Effector CD8-positive, alpha-beta T cell (primary cell): ENCODE results near the gene JPH2.
"Not testable (repeated sequence)": the region's sequence is repeated elsewhere in the genome, so short reads cannot be mapped to it uniquely, and the experiment has no call there.

Source experiments
- DNase-seq: peaks from one replicate; lab custom pipeline; 2025; lab: John Stamatoyannopoulos, UW
- total RNA-seq, 4 experiments: gene quantifications; one replicate each; lab custom pipeline; 2026; lab: John Stamatoyannopoulos, UW

The JPH2 gene
- total RNA-seq: 0 to 0.09 (median 0) reads per million in 4 experiments

DNA sequence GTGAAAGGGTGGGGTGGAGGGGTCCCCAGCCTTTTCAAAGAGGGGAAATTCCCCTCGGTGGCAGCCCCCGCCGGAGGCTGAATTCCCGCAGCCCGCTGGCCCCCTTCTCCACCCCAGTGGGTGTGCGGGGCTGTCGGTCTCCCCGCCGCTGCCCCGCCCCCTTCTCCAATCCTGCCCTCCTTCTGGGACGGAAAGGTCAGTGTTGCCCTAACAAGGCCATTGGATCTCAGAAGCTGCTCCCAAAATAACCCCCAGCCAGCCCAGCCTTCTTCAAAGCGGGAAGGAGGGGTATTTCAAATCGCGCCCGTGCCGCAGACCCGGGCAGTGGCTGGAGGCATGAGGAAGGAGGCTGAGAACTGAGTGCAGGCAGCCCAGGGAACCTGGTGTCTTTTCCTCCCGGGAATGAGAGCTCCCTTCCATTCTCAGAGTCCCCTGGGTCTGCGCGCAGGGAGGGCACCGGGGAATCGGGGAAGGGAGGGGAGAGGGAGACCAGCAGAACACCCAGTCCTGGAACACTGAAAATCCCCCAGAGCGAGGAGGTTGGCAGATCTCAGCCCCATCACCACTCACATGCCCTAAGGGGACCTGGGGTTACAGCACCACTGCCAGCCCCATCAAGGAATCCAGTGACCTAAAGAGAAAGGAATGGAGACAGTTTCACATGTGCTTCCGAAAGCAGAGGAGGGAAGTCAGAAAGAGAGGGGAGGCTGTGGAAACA is at the start of gene JPH2:
TSS of gene JPH2 (minus strand) at position 135 of the 718 bp plus-strand sequence. CDS start 483 bp downstream, outside the sequence.
- DNase-seq: no peak

DNA sequence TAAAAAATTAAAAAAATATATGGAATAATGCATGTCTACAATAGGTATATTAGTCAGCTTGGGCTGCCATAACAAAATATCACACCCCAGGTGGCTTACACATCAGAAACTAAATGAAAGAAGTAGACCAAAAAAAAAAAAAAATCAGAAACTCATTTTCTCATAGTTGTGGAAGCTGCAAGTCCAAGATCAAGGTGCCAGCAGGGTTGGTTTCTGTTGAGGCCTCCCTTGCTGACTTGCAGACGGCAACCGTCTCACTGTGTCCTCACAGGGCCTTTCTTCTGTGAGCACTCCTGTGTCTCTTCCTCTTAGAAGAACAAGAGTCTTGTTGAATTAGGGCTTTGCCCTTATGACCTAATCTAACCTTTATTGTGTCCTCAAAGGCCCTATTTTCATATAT is 48.7 kb upstream of the JPH2 start:
- DNase-seq: no peak

DNA sequence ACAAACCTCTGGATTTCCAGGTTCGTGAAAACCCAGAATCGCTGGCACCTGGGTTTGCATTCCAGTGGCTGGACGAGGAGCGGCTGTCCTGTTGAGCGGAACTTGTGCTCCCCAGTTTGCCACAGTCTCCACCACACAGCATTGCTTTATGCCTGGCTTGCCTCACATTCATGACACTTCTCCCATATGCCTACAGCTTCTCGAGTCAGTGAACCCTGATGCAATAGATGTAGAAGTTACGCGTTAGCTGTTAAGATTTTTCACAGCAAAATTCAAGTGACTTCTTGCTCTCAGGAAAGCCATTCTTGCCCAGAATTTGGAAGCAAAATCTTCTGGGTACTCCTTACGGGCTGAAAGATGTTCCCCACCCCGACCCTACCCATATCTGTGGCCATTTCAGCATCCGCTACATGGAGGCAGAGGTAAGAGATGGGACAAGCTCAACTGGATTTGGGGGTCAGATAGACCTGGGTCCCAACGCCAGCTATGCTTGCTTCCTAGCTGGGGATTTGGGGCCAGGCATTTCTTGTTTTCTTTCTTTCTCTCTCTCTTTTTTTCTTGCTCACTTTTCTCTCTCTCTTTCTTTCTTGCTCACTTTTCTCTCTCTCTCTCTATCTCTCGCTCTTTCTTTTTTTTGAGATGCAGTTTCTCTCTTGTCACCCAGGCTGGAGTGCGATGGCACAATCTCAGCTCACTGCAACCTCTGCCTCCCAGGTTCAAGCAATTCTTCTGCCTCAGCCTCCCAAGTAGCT is 47.8 kb upstream of the JPH2 start:
- no peak for DNase-seq

DNA sequence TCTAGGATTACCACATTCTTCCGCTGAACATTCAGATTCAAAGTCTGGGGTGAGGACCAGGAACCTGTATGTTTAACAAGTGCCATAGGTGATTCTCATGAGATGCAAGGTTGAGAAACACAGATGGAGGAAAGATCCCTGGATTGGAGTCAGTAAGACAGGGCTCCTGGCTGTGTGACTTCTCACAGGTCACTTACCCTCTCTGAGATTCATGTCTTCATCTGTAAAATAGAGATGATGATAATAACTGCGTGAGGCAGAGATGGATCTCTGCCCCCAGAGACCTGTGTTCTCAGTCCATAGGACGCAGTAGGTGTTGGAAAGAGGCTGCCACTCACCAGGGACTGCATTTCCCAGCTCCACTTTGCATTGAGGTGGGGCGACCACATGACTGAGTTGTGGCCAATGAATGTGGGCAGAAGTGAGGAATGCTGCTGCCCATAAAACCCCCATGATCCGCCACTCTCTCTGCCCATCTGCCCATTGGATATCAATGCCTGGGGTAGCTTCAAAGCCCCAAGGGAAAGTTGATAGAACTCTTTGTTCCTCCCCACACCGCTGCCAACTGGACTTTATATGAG is 46.5 kb upstream of the JPH2 start:
- no peak for DNase-seq

DNA sequence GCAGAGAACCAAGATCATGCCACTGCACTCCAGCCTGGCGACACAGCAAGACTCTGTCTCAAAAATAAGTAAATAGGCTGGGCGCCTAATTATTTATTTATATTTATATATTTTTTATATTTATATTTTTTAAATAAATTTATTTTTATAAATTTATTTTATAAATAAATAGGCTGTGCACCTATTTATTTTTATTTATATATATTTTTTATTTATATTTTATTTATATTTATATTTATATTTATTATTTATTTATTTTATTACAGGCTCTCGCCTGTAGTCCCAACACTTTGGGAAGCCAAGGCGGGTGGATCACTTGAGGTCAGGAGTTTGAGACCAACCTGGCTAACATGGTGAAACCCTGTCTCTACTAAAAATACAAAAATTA is 45.5 kb upstream of the JPH2 start:
- not testable (repeated sequence) for DNase-seq

DNA sequence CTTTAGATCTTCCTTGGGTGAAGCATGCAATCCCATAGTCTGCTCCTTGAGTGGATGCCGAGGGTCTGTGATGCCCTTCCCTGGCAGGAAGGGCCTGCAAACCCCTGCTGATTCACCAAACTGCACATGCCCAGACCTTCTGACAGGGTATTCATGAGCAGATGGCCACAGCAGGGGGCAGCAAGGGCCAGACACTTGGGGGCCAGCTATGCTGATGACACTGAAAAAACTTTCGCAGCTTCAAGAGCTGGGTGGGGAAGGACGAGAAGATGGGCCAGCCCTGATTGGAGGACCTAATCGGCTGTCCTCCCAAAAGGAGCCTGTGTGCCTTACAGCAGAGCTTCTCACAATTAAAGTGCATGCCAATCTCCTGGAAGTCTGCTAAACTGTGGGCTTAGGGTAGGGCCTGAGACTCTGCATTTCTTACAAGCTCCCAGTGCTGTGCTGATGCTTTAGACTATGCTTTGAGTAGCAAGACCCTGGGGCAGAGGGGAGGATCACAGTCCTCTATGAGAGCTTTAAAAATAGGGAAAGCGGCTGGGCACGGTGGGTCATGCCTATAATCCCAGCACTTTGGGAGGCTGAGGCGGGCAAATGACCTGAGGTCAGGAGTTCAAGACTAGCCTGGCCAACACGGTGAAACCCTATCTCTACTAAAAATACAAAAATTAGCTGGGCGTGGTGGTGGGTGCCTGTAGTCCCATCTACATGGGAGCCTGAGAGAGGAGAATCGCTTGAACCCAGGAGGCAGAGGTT is 44.9 kb upstream of the JPH2 start:
- DNase-seq: no peak

DNA sequence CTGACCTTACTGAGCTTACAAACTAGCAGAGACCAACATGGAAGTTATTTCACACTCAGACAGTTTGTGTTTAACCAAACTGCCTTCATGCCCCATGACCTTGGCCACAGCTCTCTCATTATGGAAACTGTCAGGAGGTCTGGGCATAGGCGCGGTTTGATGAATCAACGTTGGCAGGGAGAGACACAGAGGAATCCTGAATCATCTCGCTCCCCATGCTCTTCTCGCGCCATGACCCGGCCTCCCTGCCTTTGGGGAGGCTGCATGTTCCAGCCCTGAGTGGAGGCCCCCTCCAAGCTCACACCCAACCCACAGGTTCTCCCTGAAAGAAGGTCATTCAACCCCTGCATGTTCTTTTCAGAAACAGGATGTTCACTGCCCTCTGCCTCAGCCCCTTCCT is 44.2 kb upstream of the JPH2 start:
- no peak for DNase-seq

DNA sequence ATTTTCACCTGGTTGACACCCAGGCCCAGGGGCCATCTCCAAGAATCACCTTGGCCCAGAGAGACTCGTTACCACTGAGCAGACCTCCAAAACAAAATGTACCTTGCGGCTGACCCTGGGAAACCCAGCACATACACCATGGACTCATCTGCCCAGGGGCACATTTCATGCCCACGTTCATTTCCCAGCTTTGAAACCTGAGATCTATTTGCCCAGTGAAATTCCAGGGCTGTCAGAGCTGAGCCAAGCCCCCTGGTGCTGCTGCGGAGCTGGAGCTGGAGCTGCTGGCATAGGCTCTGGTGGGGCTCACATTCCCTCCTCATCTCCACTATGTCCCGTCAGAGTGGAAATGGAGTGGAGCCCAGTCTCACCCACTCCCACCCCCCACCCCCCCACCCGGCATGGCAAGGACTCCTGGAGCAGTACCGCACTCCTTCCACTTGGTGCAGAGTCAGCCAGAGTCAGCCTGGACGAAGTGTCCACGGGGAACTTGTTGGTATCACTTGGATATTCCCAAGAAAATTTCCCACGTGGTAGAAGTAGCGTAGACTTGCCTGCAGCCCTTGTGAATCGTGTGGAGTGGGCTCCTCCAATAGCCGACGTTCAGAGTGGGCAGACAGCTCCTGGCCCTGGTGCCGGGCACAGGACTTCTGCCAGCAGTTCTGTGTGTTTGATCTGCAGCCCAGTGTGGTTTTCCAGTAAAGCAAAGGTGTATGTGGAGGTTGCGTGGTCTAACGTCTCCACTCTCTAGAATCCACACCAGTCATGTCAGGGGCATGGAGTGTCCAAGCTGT is 41.7 kb upstream of the JPH2 start:
- no peak for DNase-seq

DNA sequence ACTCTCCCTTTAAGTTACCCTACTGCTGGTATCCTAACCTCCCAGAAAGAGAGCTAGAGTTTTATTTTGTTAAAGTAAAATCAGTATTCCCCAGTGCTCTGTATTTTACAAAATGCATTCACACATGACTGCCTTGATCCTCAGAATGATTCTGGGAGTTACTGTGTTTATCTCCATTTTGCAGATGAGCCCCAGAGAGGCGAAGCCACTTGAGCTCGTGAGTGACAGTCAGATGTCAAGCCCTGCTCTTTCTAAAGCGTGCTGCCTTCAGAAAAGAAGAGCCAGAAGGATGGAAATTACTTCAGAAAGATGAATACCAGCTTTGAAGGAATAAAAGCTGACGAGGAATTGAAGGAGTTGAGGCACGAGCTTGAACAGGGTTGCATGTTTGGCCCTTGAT is 37.6 kb upstream of the JPH2 start:
- DNase-seq: no peak

DNA sequence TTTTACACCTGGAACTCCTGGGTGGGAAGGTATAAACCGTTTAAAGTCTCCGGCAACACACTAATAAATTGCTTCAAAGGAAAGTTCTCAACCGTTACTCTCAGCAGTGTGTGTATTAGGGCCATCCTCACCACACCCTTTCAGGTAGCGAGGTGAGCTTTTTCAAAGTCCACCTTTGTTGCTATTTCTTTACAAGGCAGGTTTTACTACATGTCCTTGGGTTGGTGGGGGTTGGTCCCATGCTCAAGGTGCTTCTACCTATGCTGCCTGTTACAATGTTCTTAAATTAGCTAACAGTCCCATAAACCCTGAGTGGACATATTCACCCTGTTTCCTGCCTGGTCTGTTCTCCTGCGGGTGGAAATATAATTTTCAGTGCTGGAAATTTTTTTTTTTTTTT is 36.7 kb upstream of the JPH2 start:
- DNase-seq: no peak

DNA sequence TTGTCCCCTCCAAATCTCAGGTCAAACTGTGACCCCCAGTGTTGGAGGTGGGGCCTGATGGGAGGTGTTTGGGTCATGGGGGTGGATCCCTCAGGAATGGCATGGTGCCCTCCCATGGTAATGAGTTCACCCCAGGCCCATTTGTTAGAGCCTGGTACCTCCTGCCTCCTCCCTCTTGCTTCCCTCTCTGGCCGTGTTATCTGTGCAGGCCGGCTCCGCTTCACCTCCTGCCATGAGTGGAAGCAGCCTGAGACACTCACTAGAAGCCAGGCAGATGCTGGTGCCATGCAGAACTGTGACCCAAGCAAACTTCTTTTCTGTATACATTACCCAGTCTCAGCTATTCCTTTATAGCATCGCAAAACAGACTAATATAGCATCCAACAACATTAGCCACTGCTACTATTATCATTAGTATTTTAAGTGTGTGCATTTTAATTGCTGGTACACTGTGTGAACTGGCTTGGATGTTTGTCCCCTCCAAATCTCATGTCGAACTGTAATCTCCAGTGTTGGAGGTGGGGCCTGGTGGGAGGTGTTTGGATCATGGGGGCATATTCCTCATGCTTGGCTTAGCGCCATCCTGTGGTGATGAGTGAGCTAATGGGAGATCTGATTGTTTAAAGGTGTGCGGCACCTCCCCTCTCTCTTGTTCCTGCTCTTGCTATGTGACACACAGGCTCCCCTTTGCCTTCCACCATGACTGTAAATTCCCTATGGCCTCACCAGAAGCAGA is 35.8 kb upstream of the JPH2 start:
- no peak for DNase-seq

DNA sequence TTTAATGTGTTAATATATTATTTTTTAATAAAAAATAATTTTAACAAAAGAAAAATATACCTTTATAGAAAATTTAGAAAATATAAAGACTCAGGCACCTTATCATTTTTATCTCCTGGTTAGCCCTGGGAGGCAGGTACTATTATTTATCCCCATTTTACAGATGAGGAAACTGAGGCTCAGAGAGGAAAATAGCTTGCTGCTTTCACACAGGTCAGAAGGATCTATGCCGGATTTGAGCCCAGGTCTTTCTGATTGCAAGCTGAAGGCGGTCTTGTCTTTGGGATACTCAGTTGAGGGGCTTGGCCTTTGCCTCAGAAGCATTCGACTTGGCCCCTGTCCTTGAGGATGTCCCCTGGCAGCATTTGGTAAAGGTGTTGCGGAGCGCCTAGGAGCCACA is 35.0 kb upstream of the JPH2 start:
- no peak for DNase-seq

DNA sequence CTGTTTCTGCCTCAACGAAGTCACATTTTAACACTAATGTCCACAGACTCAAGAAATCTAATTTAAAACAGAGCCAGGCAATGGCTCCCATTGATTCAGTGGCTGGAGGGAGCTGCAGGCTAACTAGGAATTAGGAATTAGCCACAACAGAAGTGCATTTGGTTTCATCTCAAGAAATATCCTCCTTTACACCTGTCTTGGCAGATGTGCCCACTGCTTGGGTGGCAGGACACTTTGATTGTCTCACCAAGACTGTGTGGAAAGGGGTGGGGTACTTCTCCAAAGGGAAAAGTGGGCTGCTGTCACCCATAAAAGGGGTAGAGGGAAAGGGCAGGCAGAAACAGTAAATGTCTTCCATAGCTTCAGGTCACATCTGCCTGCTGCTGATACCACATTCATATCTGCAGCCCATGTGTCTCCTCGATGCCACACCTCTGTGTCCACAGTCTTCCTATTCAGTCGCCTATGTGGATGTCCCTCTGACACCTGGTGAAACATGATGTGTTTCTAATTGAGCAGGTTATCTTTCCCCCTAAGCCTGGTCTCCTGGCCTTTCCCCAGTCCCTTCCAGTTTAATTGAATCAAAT is 34.5 kb upstream of the JPH2 start:
- DNase-seq: no peak

DNA sequence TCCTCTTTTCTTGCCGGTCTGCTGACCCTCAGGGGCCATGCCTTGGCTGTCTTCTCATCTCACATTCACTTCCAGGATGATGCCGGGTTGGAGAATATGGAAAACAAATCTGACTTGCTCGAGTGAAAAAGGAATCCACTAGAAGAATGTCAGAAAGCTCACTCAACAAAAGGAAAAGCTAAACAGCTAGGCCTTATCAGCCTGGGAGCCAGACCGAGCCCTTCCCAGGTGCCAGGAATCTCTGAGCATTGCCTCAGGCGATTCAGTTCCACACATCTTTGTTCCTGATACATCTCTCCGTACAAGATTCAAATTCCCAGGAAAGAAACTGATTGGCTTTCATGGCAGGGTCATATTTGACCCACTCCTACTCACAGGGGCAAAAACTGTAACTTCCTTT is 32.8 kb upstream of the JPH2 start:
- DNase-seq: no peak

DNA sequence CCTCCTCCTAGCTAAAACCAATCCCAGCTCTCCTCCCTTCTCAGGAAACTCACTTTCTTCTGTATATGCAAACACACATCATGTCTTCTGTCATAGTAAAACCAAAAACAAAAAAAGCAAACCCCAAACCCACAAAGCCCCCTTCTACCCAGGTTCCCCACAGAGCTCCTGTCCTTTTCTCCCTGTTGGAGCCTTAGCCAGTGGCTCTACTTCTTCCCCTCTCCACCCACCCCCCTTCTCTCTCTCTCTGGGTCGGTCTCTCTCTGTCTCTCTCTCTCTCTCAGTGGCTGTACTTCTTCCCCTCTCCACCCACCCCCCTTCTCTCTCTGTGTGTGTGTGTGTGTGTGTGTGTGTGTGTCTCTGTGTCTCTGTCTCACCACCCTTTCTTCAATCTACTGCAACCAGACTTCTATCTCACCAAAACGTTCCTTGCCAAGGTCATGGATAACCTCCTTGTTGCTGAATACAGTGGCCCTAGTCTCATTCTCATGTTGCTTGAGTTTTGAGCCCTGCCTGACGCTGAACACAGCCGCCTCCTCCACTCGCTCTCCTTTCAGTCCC is 32.3 kb upstream of the JPH2 start:
- DNase-seq: no peak

DNA sequence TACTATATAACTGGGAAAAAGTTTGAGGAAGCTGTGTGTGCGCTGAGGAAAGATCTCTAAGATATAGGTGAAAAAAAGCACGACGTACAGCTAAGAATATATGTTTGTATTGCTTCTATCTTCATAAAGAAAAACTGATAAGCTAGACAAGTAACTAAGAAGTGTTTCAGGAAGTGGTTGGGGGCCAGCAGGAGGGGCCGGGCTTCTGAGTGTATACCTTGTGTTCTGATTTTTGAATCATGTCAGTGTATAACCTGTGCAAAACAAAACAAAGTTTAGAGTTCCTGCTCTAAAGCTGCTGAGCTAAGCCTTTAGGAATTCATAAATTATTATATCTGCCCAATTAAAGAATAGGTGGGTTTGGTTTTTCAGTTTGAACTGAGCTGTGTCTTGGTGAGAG is 31.5 kb upstream of the JPH2 start:
- DNase-seq: peak; percentile 28

DNA sequence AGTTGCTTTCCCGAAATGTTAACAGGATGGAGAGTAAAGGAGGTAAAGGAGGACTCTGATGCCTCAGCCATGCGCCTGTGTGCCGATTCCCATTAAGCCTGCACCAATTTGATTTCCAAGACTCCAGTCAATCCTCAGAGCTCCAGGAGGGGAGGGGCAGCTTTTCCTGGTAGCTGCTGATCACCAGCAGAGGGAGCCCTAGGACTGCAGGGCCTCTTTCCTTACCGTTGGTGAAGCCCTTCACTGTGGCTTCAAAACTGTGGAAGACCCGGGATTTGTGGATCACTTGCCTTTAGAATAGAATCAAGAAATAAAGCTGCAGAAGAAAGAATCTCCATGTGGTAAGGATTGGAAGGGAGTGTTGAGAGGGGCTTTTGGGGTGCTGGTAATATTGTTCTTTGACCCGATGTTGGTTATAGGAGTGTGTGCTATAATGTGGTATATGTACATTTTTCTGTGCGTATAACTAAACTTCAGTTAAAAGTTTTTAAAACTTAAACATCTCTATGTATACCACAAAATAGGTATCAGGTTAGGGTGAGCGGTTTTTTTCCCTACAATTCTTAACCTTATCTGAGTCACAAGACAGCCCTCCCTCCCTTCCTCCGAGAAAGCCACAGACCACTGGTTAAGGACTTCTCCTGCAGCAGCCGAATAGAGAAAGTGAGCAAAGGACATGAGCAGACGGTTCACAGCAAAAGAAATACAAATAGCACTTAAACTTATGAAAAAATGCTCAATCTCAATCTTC is 30.5 kb upstream of the JPH2 start:
- DNase-seq: peak; percentile 61

DNA sequence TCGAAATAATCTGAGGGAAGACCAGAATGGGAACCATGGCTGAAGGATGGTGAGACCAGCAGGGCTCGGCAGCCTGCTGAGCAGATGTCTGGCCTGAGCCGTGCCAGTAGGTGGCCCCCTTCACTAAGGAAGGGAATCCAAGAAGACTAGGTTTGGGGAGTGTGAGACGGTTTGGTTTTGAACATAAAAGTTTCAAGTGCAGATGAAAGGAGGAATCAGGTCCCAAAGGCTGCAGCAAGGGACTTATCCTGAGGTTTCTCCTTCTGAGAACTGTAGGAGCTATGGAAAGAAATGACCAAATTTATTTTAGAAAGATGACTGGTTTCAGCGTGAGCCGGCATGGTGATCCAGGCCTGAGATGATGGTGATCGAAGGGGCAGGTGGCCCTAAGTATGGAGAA is 28.1 kb upstream of the JPH2 start:
- DNase-seq: peak; percentile 59

DNA sequence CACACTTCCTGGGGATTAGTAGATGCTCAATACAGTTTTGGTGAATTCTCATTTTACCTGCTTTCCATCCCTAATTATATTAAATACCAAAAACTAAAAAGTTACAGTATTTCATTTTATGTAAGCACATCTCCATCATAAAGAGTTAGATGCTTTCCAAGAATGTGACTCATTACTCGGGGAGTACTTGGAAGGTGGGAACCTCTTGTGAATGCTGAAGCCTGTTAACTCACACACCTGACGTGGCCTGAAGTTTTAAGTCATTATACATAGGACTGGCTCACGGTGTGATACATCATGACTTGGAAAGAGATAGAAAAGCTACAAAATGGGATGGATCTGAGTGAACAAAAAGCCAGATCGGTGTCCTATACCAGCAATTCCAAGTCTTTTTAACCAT is 25.8 kb upstream of the JPH2 start:
- no peak for DNase-seq
